ENCODE results near the gene MON1B.
"Not testable (repeated sequence)": the region's sequence is repeated elsewhere in the genome, so short reads cannot be mapped to it uniquely, and the experiment has no call there.

The MON1B gene
- 76.3 to 79.0 reads per million in 2 donors for total RNA-seq

GRCh38 chr16:77190478-77191258 lies at the start of gene MON1B:
Gene MON1B, plus strand, starts transcription at chr16:77191190. Its CDS starts 296 bp downstream, at chr16:77191486.
- DNase-seq: peak; percentile 88

GRCh38 chr16:77143364-77143763 lies 47.6 kb upstream of the MON1B start:
- DNase-seq: no peak

GRCh38 chr16:77148121-77148520 lies 42.9 kb upstream of the MON1B start:
- DNase-seq: no peak

GRCh38 chr16:77157346-77158058 lies 33.5 kb upstream of the MON1B start:
- no peak for DNase-seq

- DNase-seq: no peak
These were observed 32.7 kb upstream of the MON1B start for GRCh38 chr16:77158293-77158692.

GRCh38 chr16:77165006-77165405 lies 26.0 kb upstream of the MON1B start:
- DNase-seq: no peak

- not testable (repeated sequence) for DNase-seq
These were observed 25.3 kb upstream of the MON1B start for GRCh38 chr16:77165536-77166236.

GRCh38 chr16:77166726-77167125 lies 24.3 kb upstream of the MON1B start:
- DNase-seq: no peak

GRCh38 chr16:77168901-77169300 lies 22.1 kb upstream of the MON1B start:
- no peak for DNase-seq

- no peak for DNase-seq
These were observed 21.2 kb upstream of the MON1B start for GRCh38 chr16:77169650-77170236.

GRCh38 chr16:77170805-77171204 lies 20.2 kb upstream of the MON1B start:
- DNase-seq: no peak

GRCh38 chr16:77171745-77172635 lies 19.0 kb upstream of the MON1B start:
- DNase-seq: no peak

GRCh38 chr16:77172951-77173350 lies 18.0 kb upstream of the MON1B start:
- no peak for DNase-seq

GRCh38 chr16:77183137-77183536 lies 7.9 kb upstream of the MON1B start:
- DNase-seq: no peak

GRCh38 chr16:77186298-77186697 lies 4.7 kb upstream of the MON1B start:
- not testable (repeated sequence) for DNase-seq

GRCh38 chr16:77190190-77190477 lies 856 bp upstream of the MON1B start:
- DNase-seq: no peak

- DNase-seq: no peak
These were observed 424 bp downstream of the MON1B start for GRCh38 chr16:77191259-77191969.

GRCh38 chr16:77193377-77193776 lies 2.4 kb downstream of the MON1B start:
- no peak for DNase-seq

- no peak for DNase-seq
These were observed 3.6 kb downstream of the MON1B start for GRCh38 chr16:77194295-77195231.

- DNase-seq: no peak
These were observed 4.4 kb downstream of the MON1B start for GRCh38 chr16:77195411-77195810.

All from activated gamma-delta T cell (primary cell).